CD4-positive, alpha-beta T cell treated with Interleukin-17A for 1 hour (primary cell): ENCODE measurements around the gene NBEA.
"Not testable (repeated sequence)": the region's sequence is repeated elsewhere in the genome, so short reads cannot be mapped to it uniquely, and the experiment has no call there.

ENCODE experiments used
- DNase-seq: peaks from one replicate; pipeline ENCODE4 v3.0.0-alpha.2; 2020

NBEA gene

GRCh38 chr13:35309706-35310105, 367.6 kb downstream of the NBEA start:
- DNase-seq, result no peak

DNA sequence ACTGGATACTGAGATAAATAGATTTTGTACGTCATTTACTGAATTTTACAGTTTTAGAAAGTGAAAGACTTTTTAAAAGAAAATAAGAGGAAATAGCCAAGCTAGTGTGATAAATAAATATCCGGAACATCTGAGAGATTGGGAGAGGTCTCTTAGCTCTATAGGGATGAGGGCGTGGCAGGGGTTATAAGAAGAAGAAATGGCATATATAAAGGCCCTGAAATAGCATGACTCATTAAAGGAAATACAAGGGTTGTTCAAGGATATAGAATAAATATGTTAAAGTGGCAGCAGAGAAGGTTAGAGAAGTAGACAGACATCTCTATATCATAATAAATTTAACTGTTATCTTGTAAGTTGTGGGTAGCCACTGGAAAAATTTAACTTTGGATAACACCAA, 390.1 kb downstream of the NBEA start:
- DNase-seq, result no peak

- no peak for DNase-seq
These were observed 391.1 kb downstream of the NBEA start for GRCh38 chr13:35333157-35333556.

DNA sequence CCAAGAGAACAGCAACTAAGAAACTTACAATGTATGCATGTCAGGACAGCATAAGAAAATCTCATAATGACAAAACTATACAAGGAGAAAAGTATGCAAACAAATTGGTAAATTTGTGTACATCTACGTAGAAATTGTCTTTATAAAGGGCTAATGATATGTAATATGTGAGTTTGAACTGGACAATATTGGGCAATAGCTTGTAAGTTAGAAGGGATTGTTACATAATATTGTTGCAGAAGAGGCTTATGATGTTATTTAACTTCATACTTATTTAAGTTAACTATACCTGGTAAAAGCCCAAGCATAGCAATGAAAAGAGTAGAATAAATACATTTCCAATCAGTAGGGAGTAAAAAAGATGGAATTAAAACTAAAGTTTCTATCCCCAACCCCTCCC, 400.4 kb downstream of the NBEA start:
- DNase-seq, result no peak

DNA sequence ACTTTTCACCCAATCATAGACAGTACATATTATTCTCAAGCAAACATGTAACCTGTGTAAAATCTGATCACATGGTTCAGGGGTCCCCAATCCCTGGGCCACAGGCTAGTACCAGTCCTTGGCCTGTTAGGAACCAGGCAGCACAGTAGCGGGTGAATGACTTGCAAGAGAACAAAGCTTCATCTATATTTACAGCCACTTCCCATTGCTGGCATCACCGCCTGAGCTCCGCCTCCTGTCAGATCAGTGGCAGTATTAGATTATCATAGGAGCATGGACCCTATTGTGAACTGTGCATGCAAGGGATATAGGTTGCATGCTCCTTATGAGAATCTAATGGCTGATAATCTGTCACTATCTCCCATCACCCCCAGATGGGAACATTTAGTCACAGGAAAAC, 401.3 kb downstream of the NBEA start:
- DNase-seq, result no peak

GRCh38 chr13:35345992-35346391, 403.9 kb downstream of the NBEA start:
- no peak for DNase-seq

DNA sequence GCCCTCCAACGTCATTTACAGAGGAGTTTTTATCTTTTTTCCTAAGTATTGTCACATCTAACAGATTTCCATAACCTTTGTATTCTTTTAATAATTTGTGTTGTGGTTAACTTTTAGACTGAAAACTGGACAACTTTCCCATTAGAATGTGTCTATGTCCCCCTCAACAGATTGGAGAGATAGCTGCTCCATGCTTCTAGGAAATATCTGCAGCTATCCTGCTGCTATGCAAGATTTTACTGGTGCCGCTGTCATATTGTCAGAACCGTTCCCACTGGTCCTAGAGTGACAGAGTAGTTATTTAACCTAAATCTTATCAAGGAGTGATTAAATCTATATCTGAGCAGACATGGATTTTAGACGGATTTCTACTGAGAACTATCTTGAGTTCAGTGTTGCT, 404.4 kb downstream of the NBEA start:
- no peak for DNase-seq

DNA sequence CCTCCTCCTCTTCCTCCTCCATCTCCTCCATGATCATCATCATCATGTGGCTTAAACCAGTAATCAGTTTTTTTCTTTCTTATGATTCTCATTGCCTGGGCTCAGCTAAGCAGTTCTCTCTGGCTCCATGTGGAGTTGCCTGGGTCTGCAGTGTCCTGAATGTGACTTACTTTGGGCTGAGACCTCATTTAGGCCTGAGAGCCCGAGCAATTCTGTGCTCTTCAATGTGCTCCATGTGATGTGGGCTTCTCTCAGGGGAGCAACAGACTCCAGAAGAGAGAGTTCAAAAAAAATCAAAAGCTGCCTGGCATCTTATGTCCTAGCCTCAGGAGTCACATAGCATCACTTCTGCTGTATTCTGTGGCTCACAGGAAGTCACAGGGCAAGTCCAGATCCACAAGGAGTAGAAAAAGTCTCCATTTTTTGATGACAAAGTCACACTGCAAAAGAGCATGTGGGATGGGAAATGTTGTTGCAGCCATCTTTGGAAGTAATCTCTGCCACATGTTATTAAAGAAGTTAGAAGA, 405.7 kb downstream of the NBEA start:
- DNase-seq, result no peak

DNA sequence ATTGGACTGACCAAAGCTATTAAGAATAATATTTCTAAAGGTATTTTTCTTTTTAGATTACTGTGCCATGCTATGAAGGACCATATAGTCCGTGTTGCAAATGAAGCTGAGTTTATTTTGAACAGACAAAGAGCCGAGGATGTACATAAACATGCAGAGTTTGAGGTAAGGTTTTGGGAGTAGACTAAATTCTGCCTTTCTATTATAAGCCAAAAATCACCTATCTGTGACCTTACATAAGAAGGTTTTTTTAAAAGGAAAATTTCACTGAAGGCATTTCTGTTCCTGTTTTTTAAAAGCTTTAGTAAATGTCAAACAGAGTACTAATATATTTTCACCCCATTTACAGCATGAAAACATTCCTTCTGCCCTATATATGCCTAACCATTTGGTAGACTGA, 407.0 kb downstream of the NBEA start:
- no peak for DNase-seq

DNA sequence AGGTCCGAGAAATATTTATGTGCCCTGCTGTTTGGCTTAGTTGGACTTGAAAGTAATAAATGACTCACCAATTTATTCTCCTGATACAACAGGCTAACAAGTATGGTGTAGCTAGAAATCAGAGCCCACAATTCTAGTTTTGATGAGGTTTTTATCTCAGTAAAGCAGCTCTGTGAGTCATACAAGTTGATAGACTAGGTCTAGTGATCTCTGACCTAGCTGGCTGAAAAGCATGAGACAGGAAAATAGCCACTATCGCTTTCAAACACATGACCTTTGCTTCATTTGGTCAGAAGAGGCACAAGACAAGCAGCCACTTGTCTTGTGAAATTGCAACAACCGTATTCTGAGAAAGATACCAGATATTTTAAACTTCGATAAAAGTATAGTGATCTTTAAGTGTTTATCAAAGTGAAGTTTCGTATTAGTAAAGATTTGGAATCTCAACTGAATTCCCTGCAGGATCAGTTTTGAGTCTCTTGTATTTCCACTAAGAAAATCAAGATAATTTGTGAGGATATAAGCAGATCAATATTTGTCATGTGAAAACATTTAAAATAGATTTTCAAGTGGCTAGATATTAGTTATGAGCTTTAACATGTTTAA, 407.7 kb downstream of the NBEA start:
- DNase-seq, result no peak

DNA sequence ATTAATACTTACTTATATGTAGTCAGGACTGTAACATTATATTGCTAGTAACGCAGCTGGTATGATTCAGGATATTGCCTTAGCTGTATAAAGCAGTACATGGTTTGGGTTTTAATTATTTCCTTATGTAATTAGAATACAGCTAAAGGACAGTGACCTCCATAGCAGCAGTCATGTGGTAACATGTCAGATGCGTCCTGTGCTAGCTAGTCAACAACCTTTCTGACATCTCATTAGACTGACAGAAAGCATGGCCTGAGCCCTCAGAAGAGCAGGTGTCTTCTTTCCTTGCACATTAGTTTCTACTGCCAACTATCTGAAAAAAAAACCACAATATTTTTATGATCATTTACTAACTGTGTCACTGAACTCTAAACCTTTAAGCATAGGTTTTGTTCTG, 412.2 kb downstream of the NBEA start:
- DNase-seq, result no peak

DNA sequence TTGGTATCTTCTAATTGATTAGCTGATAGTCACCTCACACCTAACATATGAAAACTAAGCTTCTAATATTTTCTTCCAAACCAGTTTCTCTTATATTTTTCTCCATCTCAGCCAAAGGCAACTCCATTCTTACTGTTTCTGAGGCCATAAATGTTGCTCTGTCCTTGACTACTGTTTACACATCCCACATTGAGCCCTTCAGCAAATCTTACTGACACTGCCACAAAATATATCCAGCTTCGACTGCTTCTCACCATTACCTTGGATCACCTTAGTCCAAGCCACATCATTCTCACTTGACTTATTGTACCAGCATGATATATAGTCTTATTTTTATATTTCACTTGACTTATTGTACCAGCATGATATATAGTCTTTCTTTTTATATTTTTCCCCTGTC, 412.8 kb downstream of the NBEA start:
- DNase-seq, result no peak

DNA sequence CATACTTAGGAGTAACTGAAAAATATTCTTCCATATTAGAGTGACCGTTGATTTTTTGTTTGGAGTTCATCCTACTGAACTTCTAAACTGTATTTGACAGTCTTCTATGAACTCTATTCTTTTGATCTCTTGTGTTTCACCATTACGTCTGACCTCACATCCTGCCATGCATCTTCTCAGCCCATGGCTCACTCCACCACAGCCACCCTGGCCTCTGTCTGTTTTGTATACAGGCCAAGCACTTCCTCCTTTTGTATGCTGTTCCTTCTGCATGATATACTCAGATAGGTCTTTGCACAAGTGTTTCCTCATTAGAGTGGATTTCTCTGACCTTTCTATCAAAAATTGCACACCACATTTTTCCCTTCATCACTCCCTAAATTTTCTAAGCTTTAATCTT, 414.5 kb downstream of the NBEA start:
- DNase-seq, result no peak

DNA sequence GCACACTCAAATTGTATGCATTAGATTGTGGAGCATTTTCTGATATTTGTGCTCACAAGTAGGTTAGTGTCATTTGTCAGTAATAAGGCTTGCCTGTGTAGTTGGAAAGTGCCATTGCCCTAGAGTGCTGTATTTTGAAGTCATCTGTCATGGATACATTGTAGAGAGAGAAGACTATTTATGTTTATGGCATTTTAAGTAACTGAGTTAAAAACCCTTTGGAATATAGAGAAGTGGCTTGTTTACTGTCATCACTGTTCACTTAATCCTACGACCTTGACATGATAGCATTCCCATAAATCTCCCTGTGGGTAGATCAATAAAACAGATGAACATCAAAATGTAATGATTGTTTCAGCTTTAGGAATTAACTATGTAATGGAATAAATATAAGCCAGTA, 423.8 kb downstream of the NBEA start:
- DNase-seq, result no peak

DNA sequence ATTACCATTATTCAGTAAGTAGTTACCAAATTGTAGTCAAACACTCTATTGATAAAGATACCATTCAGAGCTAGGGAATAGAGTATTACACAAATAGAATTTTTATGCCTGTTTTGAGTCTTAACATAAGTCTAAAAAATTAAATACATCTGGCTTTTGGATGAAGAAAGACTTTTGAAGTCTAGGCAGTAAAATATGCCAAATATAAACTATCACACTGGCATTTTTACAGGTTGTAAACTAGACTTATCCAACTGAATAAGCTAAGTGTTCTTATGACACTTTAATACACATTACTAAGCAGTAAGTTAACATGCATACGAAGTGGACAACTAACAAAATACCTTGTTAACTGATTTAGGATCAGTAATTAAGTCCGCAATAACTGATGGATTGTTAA, 425.5 kb downstream of the NBEA start:
- no peak for DNase-seq

GRCh38 chr13:35378939-35379338, 436.9 kb downstream of the NBEA start:
- no peak for DNase-seq

DNA sequence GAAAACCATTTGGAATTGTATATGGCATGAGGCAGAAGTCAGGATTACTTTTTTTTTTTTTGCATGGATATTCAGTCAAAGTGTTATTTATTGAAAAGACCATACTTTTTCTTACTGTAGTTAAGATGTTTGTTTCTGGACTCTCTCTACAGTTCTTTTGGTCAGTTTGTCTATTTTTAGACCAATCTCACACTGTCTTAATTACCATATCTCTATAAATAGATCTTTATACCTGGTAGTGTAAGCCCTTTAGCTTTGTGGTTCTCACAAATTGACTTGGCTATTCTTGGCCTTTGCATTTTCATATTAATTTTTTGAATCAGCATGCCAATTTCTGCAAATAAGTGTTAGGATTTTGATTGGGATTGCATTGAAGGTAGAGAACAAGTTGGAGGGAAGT, 437.6 kb downstream of the NBEA start:
- no peak for DNase-seq

DNA sequence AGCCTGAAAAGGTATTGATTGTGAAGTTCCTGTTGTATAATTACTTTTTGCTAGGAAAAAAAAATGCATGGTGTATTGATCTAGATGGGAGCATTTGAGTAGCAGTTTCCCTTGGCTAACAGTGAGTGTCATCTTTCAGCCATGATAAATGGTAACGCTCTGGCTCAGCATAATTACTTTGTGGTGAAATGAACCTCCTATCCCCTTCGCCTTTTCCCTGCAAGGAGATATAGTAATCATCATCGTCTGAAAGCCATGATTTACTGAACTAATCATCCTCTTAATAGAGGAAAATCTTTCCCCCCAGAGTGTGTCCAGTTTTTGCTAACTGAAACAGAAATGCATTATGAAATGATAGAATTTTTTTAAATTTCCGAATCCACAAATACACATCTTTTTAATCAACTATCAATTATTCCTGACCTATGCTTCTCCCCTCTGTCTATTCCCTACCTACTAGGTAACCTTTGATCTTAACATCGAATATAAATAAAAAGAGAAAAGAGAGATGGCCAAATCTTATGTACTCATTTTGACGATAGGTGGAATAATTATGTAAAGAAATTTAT, 445.7 kb downstream of the NBEA start:
- DNase-seq, result no peak

DNA sequence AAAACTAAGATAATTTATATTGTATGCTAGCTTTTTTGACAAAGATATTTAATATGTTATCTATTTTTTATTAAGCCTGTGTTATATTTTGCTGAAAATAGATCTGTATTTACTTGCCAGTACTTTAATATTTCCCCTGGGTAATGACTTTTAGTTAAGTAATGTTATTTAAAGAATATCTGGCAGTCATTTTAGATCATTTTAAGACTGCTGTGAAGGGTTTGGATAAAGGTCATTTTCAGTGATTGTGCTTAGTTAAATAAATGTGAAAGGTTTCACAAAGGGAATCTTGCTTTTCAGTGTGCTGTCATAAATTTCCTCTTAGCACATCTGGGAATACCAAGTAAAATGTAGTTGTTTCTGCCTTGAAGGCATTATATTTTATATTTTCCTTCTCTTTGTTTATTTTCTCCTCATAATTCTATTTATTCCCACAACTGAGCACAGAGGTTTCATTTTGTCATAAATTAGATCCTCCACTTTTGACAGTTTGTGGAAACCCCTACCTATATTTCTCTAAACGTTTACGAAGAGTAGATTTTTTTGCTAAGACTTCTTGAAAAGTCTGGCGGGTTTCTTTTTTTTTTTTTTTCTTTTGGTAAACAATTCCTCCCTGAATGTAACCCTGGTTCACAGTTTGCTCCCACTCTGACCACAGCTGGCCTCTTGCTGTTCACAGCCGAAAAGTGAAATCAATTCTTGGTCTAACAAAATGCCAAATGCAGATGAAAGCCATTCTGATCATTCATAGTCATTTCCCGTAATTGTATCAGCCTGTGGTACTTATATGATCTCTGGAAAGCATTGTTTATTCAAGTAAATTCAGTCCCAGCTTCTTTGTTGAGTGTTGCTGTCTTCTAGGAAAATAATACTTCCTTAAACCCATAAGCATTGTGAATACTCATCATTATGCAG, 446.6 kb downstream of the NBEA start:
- no peak for DNase-seq

GRCh38 chr13:35389535-35389934, 447.5 kb downstream of the NBEA start:
- no peak for DNase-seq

GRCh38 chr13:35392768-35393167, 450.7 kb downstream of the NBEA start:
- DNase-seq, result no peak

GRCh38 chr13:35393886-35394285, 451.8 kb downstream of the NBEA start:
- no peak for DNase-seq

DNA sequence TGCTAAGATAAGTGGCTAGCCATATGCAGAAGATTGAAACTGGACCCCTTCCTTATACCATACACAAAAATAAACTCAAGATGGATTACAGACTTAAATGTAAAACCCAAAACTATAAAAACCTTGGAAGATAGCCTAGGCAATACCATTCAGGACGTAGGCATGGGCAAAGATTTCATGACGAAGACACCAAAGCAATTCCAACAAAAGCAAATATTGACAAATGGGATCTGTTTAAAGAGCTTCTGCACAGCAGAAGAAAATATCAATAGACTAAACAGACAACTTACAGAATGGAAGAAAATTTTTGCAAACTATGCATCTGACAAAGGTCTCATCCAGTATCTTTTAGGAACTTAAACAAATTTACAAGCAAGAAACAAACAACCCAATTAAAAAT, 466.2 kb downstream of the NBEA start:
- DNase-seq, result not testable (repeated sequence)
